ENCODE data around the gene P2RX2. TPM values are rescaled to one million over a fixed set of nuclear protein-coding genes. Genes with fewer than 3 reads are reported as not detected.

The P2RX2 gene
- total and polyA plus RNA-seq, 2 experiments from 2014 or later: 1.1 to 1.7 TPM

GRCh38 chr12:132587781-132588180, 30.8 kb upstream of the P2RX2 start:
- H3K79me2 ChIP-seq (replicated peaks; ENCODE audit: insufficient read depth): no peaks in the 10 kb centered on the region
- no peaks in the 10 kb centered on the region; the same call in 2 of the 3 replicates for H3K36me3 Mint-ChIP-seq (ENCODE audit: low read depth)
- H3K4me1 Mint-ChIP-seq: peaks cover 5% of the 10 kb centered on the region
- H3K4me2 ChIP-seq: no peak overlapping the region
- peaks cover 7% of the 10 kb centered on the region for H3K4me1 ChIP-seq (ENCODE audit: insufficient read depth)
- DNase-seq (ENCODE audit: low spot score) (no peak), ATAC-seq (no peak)
- no peak overlapping the region for H3K27ac Mint-ChIP-seq
- H3K9me2 ChIP-seq (ENCODE audit: insufficient read depth): no peaks in the 10 kb centered on the region
- peaks cover 6% of the 10 kb centered on the region; the same call in 1 of the 2 replicates for H4K20me1 ChIP-seq (replicated peaks; ENCODE audit: insufficient read depth)
- TF ChIP-seq EZH2 (IDR thresholded peaks at IDR 0.05; ENCODE audit: low read depth, unreplicated experiment) (no peak), JUNB (IDR thresholded peaks at IDR 0.05; ENCODE audit: unreplicated experiment) (no peak), ZNF114 (CRISPR knock-in tag; IDR thresholded peaks at IDR 0.05) (no peak), EZH2phosphoT487 (IDR thresholded peaks at IDR 0.05; ENCODE audit: unreplicated experiment) (no peak), STAT1 (IDR thresholded peaks at IDR 0.05; ENCODE audit: unreplicated experiment) (no peak), REST (IDR thresholded peaks at IDR 0.05; ENCODE audit: unreplicated experiment) (no peak), NANOG (IDR thresholded peaks at IDR 0.05; ENCODE audit: borderline replicate concordance) (no peak), CREB1 (CRISPR knock-in tag; IDR thresholded peaks at IDR 0.05; ENCODE audit: low read depth) (no peak), ZNF331 (CRISPR knock-in tag; IDR thresholded peaks at IDR 0.05; ENCODE audit: low read depth) (no peak), ETS1 (IDR thresholded peaks at IDR 0.05) (no peak), CTCF (conservative IDR thresholded peaks at IDR 0.05; ENCODE audit: low read depth in 2 of 2) (no peak), ZNF462 (CRISPR knock-in tag; IDR thresholded peaks at IDR 0.05) (no peak), POLR2AphosphoS5 (IDR thresholded peaks at IDR 0.05; ENCODE audit: low read depth) (no peak)
- H3K4me3 ChIP-seq: no peak overlapping the region
- peaks cover 3% of the 10 kb centered on the region; the same call in 1 of the 3 replicates for H3K9me3 Mint-ChIP-seq
- no peak overlapping the region for H3K27ac ChIP-seq (ENCODE audit: low read depth)
- peaks cover 84% of the 10 kb centered on the region for H3K27me3 ChIP-seq (ENCODE audit: insufficient read depth)
- H3K4me3 Mint-ChIP-seq: no peak overlapping the region
- H2AFZ ChIP-seq: no peak overlapping the region
- H3K27me3 Mint-ChIP-seq (ENCODE audit: insufficient read depth, low read depth, poor library complexity): peaks cover 79% of the 10 kb centered on the region
- H3K36me3 ChIP-seq (ENCODE audit: insufficient read depth): no peaks in the 10 kb centered on the region
- no peaks in the 10 kb centered on the region for H3F3A ChIP-seq (replicated peaks; ENCODE audit: low read depth)
